ENCODE data around the gene KIAA1217. TPM values are rescaled to one million over a fixed set of nuclear protein-coding genes. Genes with fewer than 3 reads are reported as not detected.

KIAA1217 gene
- total RNA-seq, 6 experiments from 2014 or later: 10.4 to 25.5 (median 14.9) TPM

GRCh38 chr10:24390746-24391145 lies 181.8 kb downstream of the KIAA1217 start:
- H3K9me3 ChIP-seq: no peaks in the 10 kb centered on the region
- TF ChIP-seq POLR2A (IDR thresholded peaks at IDR 0.05): no peak
- no peak for TF ChIP-seq CTCF (IDR thresholded peaks at IDR 0.05)
- WGBS (ENCODE audit: insufficient coverage, low coverage, low lambda C conversion rate, missing lambda C conversion rate): 100% methylated on average over 1 of the region's 1 CpG
- ATAC-seq: no peak
- no peak for DNase-seq
- no peak overlapping the region for H3K4me3 ChIP-seq
- H3K27ac ChIP-seq: no peak overlapping the region
- H3K36me3 ChIP-seq: no peaks in the 10 kb centered on the region
- no peaks in the 10 kb centered on the region for H3K27me3 ChIP-seq
- H3K4me1 ChIP-seq: no peaks in the 10 kb centered on the region
- intact Hi-C loops (cut with DNase I): loop anchor here in 1 of 2 donors (10.0 kb wide), 1 partner anchor 124 kb away; no protein-coding TSS in a partner anchor

GRCh38 chr10:24393201-24393600 lies 184.3 kb downstream of the KIAA1217 start:
- no peaks in the 10 kb centered on the region for H3K27me3 ChIP-seq
- no peak for DNase-seq
- H3K4me1 ChIP-seq: no peaks in the 10 kb centered on the region
- no peak overlapping the region for H3K4me3 ChIP-seq
- H3K27ac ChIP-seq: no peak overlapping the region
- H3K36me3 ChIP-seq: no peaks in the 10 kb centered on the region
- intact Hi-C loops (cut with DNase I): loop anchor here in 1 of 2 donors (10.0 kb wide), 1 partner anchor 122 kb away; no protein-coding TSS in a partner anchor
- WGBS (ENCODE audit: insufficient coverage, low coverage, low lambda C conversion rate, missing lambda C conversion rate): 78% methylated on average over 2 of the region's 5 CpGs
- ATAC-seq: no peak
- TF ChIP-seq CTCF (IDR thresholded peaks at IDR 0.05): no peak
- no peak for TF ChIP-seq POLR2A (IDR thresholded peaks at IDR 0.05)
- H3K9me3 ChIP-seq: no peaks in the 10 kb centered on the region

GRCh38 chr10:24394461-24395190 lies 185.7 kb downstream of the KIAA1217 start:
- Histone ChIP-seq H3K4me3 (no peak overlapping the region), H3K4me1 (no peaks in the 10 kb centered on the region), H3K36me3 (no peaks in the 10 kb centered on the region), H3K9me3 (no peaks in the 10 kb centered on the region), H3K27ac (no peak overlapping the region), H3K27me3 (no peaks in the 10 kb centered on the region)
- intact Hi-C loops (cut with DNase I): loop anchor here in 1 of 2 donors (10.0 kb wide), 1 partner anchor 120 kb away; no protein-coding TSS in a partner anchor
- 70% methylated on average over 9 of the region's 9 CpGs for WGBS (ENCODE audit: insufficient coverage, low coverage, low lambda C conversion rate, missing lambda C conversion rate)
- ATAC-seq (no peak), DNase-seq (no peak)
- TF ChIP-seq CTCF (IDR thresholded peaks at IDR 0.05) (no peak), POLR2A (IDR thresholded peaks at IDR 0.05) (no peak)

GRCh38 chr10:24396396-24396795 lies 187.5 kb downstream of the KIAA1217 start:
- WGBS (ENCODE audit: insufficient coverage, low coverage, low lambda C conversion rate, missing lambda C conversion rate): 65% methylated on average over 4 of the region's 4 CpGs
- intact Hi-C loops (cut with DNase I): loop anchor here in 1 of 2 donors (10.0 kb wide), 1 partner anchor 118 kb away; no protein-coding TSS in a partner anchor

More at GRCh38 chr10:24396396-24396795, 187.5 kb downstream of the KIAA1217 start:
- Histone ChIP-seq H3K9me3 (no peaks in the 10 kb centered on the region), H3K36me3 (no peaks in the 10 kb centered on the region), H3K27ac (no peak overlapping the region), H3K4me3 (no peak overlapping the region), H3K27me3 (no peaks in the 10 kb centered on the region), H3K4me1 (no peaks in the 10 kb centered on the region)
- ATAC-seq: peak; percentile 54 to 66 (median 60)
- DNase-seq: no peak
- TF ChIP-seq POLR2A (IDR thresholded peaks at IDR 0.05) (no peak), CTCF (IDR thresholded peaks at IDR 0.05) (peak; percentile 15 to 40 (median 30))
